ENCODE measurements around the gene ARHGAP15.

The ARHGAP15 gene

DNA sequence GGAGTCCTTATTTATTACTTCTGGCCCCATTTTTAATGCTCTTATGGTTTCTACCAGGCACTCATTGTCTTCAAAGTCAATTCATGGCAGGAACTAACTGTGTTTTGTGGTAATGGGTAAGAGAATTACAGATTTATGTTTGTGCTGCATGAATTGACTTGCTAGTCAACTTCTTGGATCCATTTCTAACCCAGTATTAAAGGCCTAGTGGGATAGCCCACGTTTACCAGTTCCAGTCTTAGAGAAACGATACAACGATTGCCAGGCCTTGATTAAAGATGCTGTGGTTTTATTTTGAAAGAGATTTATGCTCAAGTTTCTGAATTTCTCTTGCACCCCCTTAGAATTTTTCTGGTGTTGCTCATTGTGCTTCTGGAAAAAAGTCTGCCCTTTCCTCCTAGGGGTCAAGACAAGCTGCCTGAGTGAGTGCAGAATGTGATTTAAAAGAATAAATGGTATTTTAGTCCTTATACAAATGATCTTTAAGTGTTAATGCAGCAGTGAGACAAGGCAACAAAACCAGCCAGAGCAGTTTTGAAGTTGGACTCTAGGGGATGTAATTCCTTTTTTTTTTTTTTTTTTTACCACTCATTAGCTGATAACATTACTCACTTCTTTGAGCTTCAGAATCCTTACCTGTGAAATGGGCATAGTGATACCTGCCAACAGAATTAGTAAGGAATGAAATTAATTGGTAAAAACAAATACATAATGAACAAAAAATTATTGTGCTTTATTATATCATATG lies 101.5 kb downstream of the ARHGAP15 start:
- no peak for DNase-seq (ENCODE audit: low read depth in 1 of 2, low spot score in 1 of 2)
- Histone ChIP-seq H3K27me3 (ENCODE audit: insufficient read depth, poor library complexity, severe bottlenecking) (no peaks in the 10 kb centered on the region), H3K4me3 (replicated peaks; ENCODE audit: insufficient read depth, low read length) (no peak overlapping the region), H3K27ac (replicated peaks) (no peak overlapping the region)
- TF ChIP-seq SPI1 (IDR thresholded peaks at IDR 0.05; ENCODE audit: borderline replicate concordance, low read depth) (no peak), POLR2AphosphoS5 (IDR thresholded peaks at IDR 0.05; ENCODE audit: low read depth) (no peak)

DNA sequence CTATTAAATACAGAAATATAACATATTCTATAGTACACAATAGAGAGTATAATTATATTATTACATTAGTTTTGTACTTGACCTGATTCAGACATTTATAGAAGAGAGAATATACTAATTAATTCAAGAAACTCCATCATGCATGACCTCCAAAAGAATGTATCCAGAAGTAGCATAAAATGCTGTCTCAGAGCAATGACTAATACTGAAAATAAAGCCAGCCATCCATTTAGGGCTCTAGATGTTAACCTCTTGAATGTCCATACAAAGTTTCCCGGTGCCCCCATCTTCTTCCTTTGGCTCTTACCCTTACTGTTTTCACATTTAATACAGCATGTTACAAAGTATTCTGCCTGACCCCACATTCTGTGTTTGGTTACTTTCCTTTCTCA lies 102.0 kb downstream of the ARHGAP15 start:
- Histone ChIP-seq H3K27me3 (ENCODE audit: insufficient read depth, poor library complexity, severe bottlenecking) (no peaks in the 10 kb centered on the region), H3K27ac (replicated peaks) (no peak overlapping the region), H3K4me3 (replicated peaks; ENCODE audit: insufficient read depth, low read length) (no peak overlapping the region)
- no peak for TF ChIP-seq GABPA (IDR thresholded peaks at IDR 0.05; ENCODE audit: low read depth)
- TF ChIP-seq POLR2AphosphoS5 (IDR thresholded peaks at IDR 0.05; ENCODE audit: low read depth), result no peak
- TF ChIP-seq, protein P1, sequence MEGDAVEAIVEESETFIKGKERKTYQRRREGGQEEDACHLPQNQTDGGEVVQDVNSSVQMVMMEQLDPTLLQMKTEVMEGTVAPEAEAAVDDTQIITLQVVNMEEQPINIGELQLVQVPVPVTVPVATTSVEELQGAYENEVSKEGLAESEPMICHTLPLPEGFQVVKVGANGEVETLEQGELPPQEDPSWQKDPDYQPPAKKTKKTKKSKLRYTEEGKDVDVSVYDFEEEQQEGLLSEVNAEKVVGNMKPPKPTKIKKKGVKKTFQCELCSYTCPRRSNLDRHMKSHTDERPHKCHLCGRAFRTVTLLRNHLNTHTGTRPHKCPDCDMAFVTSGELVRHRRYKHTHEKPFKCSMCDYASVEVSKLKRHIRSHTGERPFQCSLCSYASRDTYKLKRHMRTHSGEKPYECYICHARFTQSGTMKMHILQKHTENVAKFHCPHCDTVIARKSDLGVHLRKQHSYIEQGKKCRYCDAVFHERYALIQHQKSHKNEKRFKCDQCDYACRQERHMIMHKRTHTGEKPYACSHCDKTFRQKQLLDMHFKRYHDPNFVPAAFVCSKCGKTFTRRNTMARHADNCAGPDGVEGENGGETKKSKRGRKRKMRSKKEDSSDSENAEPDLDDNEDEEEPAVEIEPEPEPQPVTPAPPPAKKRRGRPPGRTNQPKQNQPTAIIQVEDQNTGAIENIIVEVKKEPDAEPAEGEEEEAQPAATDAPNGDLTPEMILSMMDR (IDR thresholded peaks at IDR 0.05; ENCODE audit: insufficient read depth, low read length), result no peak
- TF ChIP-seq, protein P2, sequence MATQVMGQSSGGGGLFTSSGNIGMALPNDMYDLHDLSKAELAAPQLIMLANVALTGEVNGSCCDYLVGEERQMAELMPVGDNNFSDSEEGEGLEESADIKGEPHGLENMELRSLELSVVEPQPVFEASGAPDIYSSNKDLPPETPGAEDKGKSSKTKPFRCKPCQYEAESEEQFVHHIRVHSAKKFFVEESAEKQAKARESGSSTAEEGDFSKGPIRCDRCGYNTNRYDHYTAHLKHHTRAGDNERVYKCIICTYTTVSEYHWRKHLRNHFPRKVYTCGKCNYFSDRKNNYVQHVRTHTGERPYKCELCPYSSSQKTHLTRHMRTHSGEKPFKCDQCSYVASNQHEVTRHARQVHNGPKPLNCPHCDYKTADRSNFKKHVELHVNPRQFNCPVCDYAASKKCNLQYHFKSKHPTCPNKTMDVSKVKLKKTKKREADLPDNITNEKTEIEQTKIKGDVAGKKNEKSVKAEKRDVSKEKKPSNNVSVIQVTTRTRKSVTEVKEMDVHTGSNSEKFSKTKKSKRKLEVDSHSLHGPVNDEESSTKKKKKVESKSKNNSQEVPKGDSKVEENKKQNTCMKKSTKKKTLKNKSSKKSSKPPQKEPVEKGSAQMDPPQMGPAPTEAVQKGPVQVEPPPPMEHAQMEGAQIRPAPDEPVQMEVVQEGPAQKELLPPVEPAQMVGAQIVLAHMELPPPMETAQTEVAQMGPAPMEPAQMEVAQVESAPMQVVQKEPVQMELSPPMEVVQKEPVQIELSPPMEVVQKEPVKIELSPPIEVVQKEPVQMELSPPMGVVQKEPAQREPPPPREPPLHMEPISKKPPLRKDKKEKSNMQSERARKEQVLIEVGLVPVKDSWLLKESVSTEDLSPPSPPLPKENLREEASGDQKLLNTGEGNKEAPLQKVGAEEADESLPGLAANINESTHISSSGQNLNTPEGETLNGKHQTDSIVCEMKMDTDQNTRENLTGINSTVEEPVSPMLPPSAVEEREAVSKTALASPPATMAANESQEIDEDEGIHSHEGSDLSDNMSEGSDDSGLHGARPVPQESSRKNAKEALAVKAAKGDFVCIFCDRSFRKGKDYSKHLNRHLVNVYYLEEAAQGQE (IDR thresholded peaks at IDR 0.05; ENCODE audit: insufficient replicate concordance, low read depth), result no peak
- TF ChIP-seq SPI1 (IDR thresholded peaks at IDR 0.05; ENCODE audit: borderline replicate concordance, low read depth), result no peak
- no peak for DNase-seq (ENCODE audit: low read depth in 1 of 2, low spot score in 1 of 2)

DNA sequence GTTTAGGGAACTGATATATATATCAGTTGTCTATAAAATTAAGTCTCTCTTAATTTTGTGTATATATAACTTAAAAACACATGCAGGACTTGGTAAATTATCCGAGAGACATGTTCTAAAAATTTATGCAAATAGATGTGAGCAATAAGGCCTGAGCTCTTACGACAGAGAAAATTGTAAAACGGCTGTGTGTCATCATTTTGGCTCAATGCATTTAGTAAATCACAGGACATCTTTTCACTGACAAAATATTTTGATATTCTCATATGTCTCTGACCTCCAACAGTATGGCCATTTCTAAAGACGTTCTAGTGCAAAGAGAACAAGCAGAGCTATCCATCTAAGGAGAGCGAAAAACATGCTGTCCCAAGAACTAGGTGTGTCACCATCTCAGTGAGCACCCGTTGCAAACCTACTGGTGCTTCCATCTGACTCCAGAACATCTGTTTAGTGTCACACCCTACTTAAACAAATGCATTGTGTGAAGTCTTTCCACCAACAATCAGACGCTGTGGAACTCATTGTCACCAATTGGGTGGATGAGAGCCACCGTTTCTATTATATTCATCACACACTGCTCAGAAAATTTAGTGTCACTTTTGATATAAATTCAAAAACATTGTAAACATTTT lies 108.0 kb downstream of the ARHGAP15 start:
- DNase-seq (ENCODE audit: low read depth in 1 of 2, low spot score in 1 of 2), result no peak
- no peak overlapping the region for H3K27ac ChIP-seq (replicated peaks)
- H3K4me3 ChIP-seq (replicated peaks; ENCODE audit: insufficient read depth, low read length), result no peak overlapping the region
- TF ChIP-seq POLR2AphosphoS5 (IDR thresholded peaks at IDR 0.05; ENCODE audit: low read depth), result no peak
- TF ChIP-seq SPI1 (IDR thresholded peaks at IDR 0.05; ENCODE audit: borderline replicate concordance, low read depth), result no peak
- TF ChIP-seq GABPA (IDR thresholded peaks at IDR 0.05; ENCODE audit: low read depth), result no peak
- TF ChIP-seq, protein P2 (IDR thresholded peaks at IDR 0.05; ENCODE audit: insufficient replicate concordance, low read depth), result no peak
- TF ChIP-seq, protein P1 (IDR thresholded peaks at IDR 0.05; ENCODE audit: insufficient read depth, low read length), result no peak
- H3K27me3 ChIP-seq (ENCODE audit: insufficient read depth, poor library complexity, severe bottlenecking), result no peaks in the 10 kb centered on the region

DNA sequence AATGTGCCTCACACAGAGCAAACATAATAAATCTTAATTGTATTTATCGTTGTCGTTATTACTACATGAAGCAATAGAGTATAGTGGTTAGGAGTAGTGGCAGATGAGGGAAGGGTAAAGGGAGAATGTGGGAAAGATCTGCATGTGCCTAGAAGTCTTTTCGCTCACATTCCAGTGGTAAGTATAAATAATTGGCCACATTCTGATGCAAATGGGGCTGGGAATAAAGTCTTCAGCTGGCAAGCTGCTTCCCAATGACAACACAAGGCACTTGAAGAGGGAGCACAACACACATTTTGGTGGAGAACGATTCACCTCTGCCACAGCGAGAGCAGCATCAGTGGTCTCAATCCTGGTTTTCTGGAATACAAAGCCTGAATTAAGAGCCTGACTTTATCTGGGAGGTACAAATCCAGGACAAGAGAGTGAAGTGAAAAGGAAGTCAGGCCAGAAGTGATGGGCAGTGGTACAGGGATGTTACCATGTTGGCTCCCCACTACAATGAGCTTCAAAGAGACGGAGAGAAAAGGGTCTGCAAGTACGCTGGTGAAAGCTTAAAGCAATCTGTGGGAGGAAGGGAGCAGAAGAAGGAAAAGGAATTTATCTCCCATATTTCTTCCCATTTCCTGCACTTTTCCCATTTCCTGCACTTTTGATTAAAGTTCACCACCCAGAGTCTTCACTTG lies 112.3 kb downstream of the ARHGAP15 start:
- Histone ChIP-seq H3K27ac (replicated peaks) (no peak overlapping the region), H3K4me3 (replicated peaks; ENCODE audit: insufficient read depth, low read length) (no peak overlapping the region), H3K27me3 (ENCODE audit: insufficient read depth, poor library complexity, severe bottlenecking) (no peaks in the 10 kb centered on the region)
- TF ChIP-seq, protein P1 (IDR thresholded peaks at IDR 0.05; ENCODE audit: insufficient read depth, low read length), result no peak
- no peak for TF ChIP-seq SPI1 (IDR thresholded peaks at IDR 0.05; ENCODE audit: borderline replicate concordance, low read depth)
- no peak for TF ChIP-seq GABPA (IDR thresholded peaks at IDR 0.05; ENCODE audit: low read depth)
- TF ChIP-seq POLR2AphosphoS5 (IDR thresholded peaks at IDR 0.05; ENCODE audit: low read depth), result no peak
- TF ChIP-seq, protein P2 (IDR thresholded peaks at IDR 0.05; ENCODE audit: insufficient replicate concordance, low read depth), result no peak
- no peak for DNase-seq (ENCODE audit: low read depth in 1 of 2, low spot score in 1 of 2)

Measured in HL-60 (cell line).